ENCODE measurements around the gene SMAD7. TPM values are rescaled to one million over a fixed set of nuclear protein-coding genes. Genes with fewer than 3 reads are reported as not detected.

SMAD7 gene
- total RNA-seq, 5 donors from 2014 or later (not counting 1 experiment from before 2014, with no cell fraction given): 28.5 to 138 (median 57.7) TPM

- no peak overlapping the region for H3K4me3 ChIP-seq (ENCODE audit: control insufficient read depth in 1 of 2, extremely low read depth in 1 of 2, low read length in 1 of 2)
- Mint-ChIP-seq H3K27ac (no peak overlapping the region), H3K36me3 (no peaks in the 10 kb centered on the region), H3K4me1 (peaks cover 0 to 7% (median 0%) of the 10 kb centered on the region in 3 donors), H3K4me3 (no peak overlapping the region), H3K9me3 (no peaks in the 10 kb centered on the region), H3K27me3 (no peaks in the 10 kb centered on the region)
- DNase-seq (no peak), ATAC-seq (replicated peaks in 1 of 4) (no peak)
- POLR2A ChIA-PET: no interaction called here
- no peaks in the 10 kb centered on the region for H3K27me3 ChIP-seq (replicated peaks in 1 of 2; ENCODE audit: control insufficient read depth in 2 of 2, extremely low read depth in 1 of 2, insufficient read depth in 2 of 2, low read length in 1 of 2)
- no peaks in the 10 kb centered on the region for H3K9me3 ChIP-seq
- CTCF ChIA-PET: no interaction called here
- no peaks in the 10 kb centered on the region for H3K4me1 ChIP-seq (ENCODE audit: control insufficient read depth in 1 of 2, extremely low read depth in 1 of 2, insufficient read depth in 2 of 2, low read length in 2 of 2)
- WGBS (ENCODE audit: insufficient coverage): 90% methylated on average over 7 of the region's 13 CpGs
- no peaks in the 10 kb centered on the region for H3K36me3 ChIP-seq (ENCODE audit: control insufficient read depth in 2 of 2, extremely low read depth in 1 of 2, insufficient read depth in 1 of 2, low read length in 1 of 2)
- H3K27ac ChIP-seq (ENCODE audit: low read length): no peak overlapping the region
Measured at GRCh38 chr18:48889981-48890762, 60.6 kb downstream of the SMAD7 start.

GRCh38 chr18:48889115-48889941 lies 61.4 kb downstream of the SMAD7 start:
- no peaks in the 10 kb centered on the region for H3K27me3 ChIP-seq (replicated peaks in 1 of 2; ENCODE audit: control insufficient read depth in 2 of 2, extremely low read depth in 1 of 2, insufficient read depth in 2 of 2, low read length in 1 of 2)
- DNase-seq: no peak
- H3K4me1 ChIP-seq (ENCODE audit: control insufficient read depth in 1 of 2, extremely low read depth in 1 of 2, insufficient read depth in 2 of 2, low read length in 2 of 2): no peaks in the 10 kb centered on the region
- no peaks in the 10 kb centered on the region for H3K9me3 ChIP-seq
- H3K27ac Mint-ChIP-seq: no peak overlapping the region
- no peak overlapping the region for H3K4me3 ChIP-seq (ENCODE audit: control insufficient read depth in 1 of 2, extremely low read depth in 1 of 2, low read length in 1 of 2)
- H3K4me3 Mint-ChIP-seq: no peak overlapping the region
- peaks cover 0 to 10% (median 0%) of the 10 kb centered on the region in 3 donors for H3K4me1 Mint-ChIP-seq
- no peak for ATAC-seq (replicated peaks in 1 of 4)
- H3K27me3 Mint-ChIP-seq: no peaks in the 10 kb centered on the region
- no peak overlapping the region for H3K27ac ChIP-seq (ENCODE audit: low read length)
- H3K36me3 ChIP-seq (ENCODE audit: control insufficient read depth in 2 of 2, extremely low read depth in 1 of 2, insufficient read depth in 1 of 2, low read length in 1 of 2): no peaks in the 10 kb centered on the region
- no peaks in the 10 kb centered on the region for H3K9me3 Mint-ChIP-seq
- WGBS (ENCODE audit: insufficient coverage): 89% methylated on average over 13 of the region's 18 CpGs
- ChIA-PET CTCF (no interaction called here), POLR2A (no interaction called here)
- no peaks in the 10 kb centered on the region for H3K36me3 Mint-ChIP-seq

- Mint-ChIP-seq H3K27ac (no peak overlapping the region), H3K9me3 (no peaks in the 10 kb centered on the region), H3K4me3 (no peak overlapping the region), H3K36me3 (no peaks in the 10 kb centered on the region), H3K27me3 (no peaks in the 10 kb centered on the region), H3K4me1 (peaks cover 0 to 13% (median 0%) of the 10 kb centered on the region in 3 donors)
- H3K27me3 ChIP-seq (replicated peaks in 1 of 2; ENCODE audit: control insufficient read depth in 2 of 2, extremely low read depth in 1 of 2, insufficient read depth in 2 of 2, low read length in 1 of 2): no peaks in the 10 kb centered on the region
- ChIA-PET POLR2A (no interaction called here), CTCF (no interaction called here)
- no peak overlapping the region for H3K27ac ChIP-seq (ENCODE audit: low read length)
- H3K4me3 ChIP-seq (ENCODE audit: control insufficient read depth in 1 of 2, extremely low read depth in 1 of 2, low read length in 1 of 2): no peak overlapping the region
- H3K9me3 ChIP-seq: no peaks in the 10 kb centered on the region
- no peaks in the 10 kb centered on the region for H3K4me1 ChIP-seq (ENCODE audit: control insufficient read depth in 1 of 2, extremely low read depth in 1 of 2, insufficient read depth in 2 of 2, low read length in 2 of 2)
- WGBS (ENCODE audit: insufficient coverage): no CpG with 5 or more reads among the region's 5 CpGs
- ATAC-seq (replicated peaks in 1 of 4) (no peak), DNase-seq (no peak)
- no peaks in the 10 kb centered on the region for H3K36me3 ChIP-seq (ENCODE audit: control insufficient read depth in 2 of 2, extremely low read depth in 1 of 2, insufficient read depth in 1 of 2, low read length in 1 of 2)
Measured at GRCh38 chr18:48888773-48889080, 62.0 kb downstream of the SMAD7 start.

GRCh38 chr18:48887905-48888772 lies 62.6 kb downstream of the SMAD7 start:
- peaks cover 0 to 13% (median 0%) of the 10 kb centered on the region in 3 donors for H3K4me1 Mint-ChIP-seq
- no peaks in the 10 kb centered on the region for H3K27me3 Mint-ChIP-seq
- ChIA-PET POLR2A (no interaction called here), CTCF (no interaction called here)
- H3K4me3 ChIP-seq (ENCODE audit: control insufficient read depth in 1 of 2, extremely low read depth in 1 of 2, low read length in 1 of 2): no peak overlapping the region
- 91% methylated on average over 12 of the region's 18 CpGs for whole genome bisulfite sequencing (ENCODE audit: insufficient coverage)
- H3K27me3 ChIP-seq (replicated peaks in 1 of 2; ENCODE audit: control insufficient read depth in 2 of 2, extremely low read depth in 1 of 2, insufficient read depth in 2 of 2, low read length in 1 of 2): no peaks in the 10 kb centered on the region
- no peak overlapping the region for H3K27ac Mint-ChIP-seq
- H3K4me3 Mint-ChIP-seq: no peak overlapping the region
- no peaks in the 10 kb centered on the region for H3K36me3 ChIP-seq (ENCODE audit: control insufficient read depth in 2 of 2, extremely low read depth in 1 of 2, insufficient read depth in 1 of 2, low read length in 1 of 2)
- no peaks in the 10 kb centered on the region for H3K36me3 Mint-ChIP-seq
- H3K9me3 ChIP-seq: no peaks in the 10 kb centered on the region
- no peak for ATAC-seq (replicated peaks in 1 of 4)
- H3K27ac ChIP-seq (ENCODE audit: low read length): no peak overlapping the region
- H3K4me1 ChIP-seq (ENCODE audit: control insufficient read depth in 1 of 2, extremely low read depth in 1 of 2, insufficient read depth in 2 of 2, low read length in 2 of 2): no peaks in the 10 kb centered on the region
- DNase-seq: no peak
- H3K9me3 Mint-ChIP-seq: no peaks in the 10 kb centered on the region

GRCh38 chr18:48887294-48887904 lies 63.4 kb downstream of the SMAD7 start:
- no peaks in the 10 kb centered on the region for H3K27me3 ChIP-seq (replicated peaks in 1 of 2; ENCODE audit: control insufficient read depth in 2 of 2, extremely low read depth in 1 of 2, insufficient read depth in 2 of 2, low read length in 1 of 2)
- CTCF ChIA-PET: no interaction called here
- no peak overlapping the region for H3K27ac ChIP-seq (ENCODE audit: low read length)
- peaks cover 0 to 13% (median 0%) of the 10 kb centered on the region in 3 donors for H3K4me1 Mint-ChIP-seq
- POLR2A ChIA-PET: no interaction called here
- no peaks in the 10 kb centered on the region for H3K4me1 ChIP-seq (ENCODE audit: control insufficient read depth in 1 of 2, extremely low read depth in 1 of 2, insufficient read depth in 2 of 2, low read length in 2 of 2)
- no peak overlapping the region for H3K4me3 Mint-ChIP-seq
- no peak overlapping the region for H3K4me3 ChIP-seq (ENCODE audit: control insufficient read depth in 1 of 2, extremely low read depth in 1 of 2, low read length in 1 of 2)
- no peaks in the 10 kb centered on the region for H3K9me3 ChIP-seq
- H3K27me3 Mint-ChIP-seq: no peaks in the 10 kb centered on the region
- no peaks in the 10 kb centered on the region for H3K36me3 ChIP-seq (ENCODE audit: control insufficient read depth in 2 of 2, extremely low read depth in 1 of 2, insufficient read depth in 1 of 2, low read length in 1 of 2)
- no peak for DNase-seq
- H3K27ac Mint-ChIP-seq: no peak overlapping the region
- ATAC-seq (replicated peaks in 1 of 4): no peak
- H3K36me3 Mint-ChIP-seq: no peaks in the 10 kb centered on the region
- 97% methylated on average over 3 of the region's 12 CpGs for WGBS (ENCODE audit: insufficient coverage)
- H3K9me3 Mint-ChIP-seq: no peaks in the 10 kb centered on the region

All from T-cell (primary cell).